Renal pelvis (tissue), 4 donors: Measurements from ENCODE around the gene STIP1. TPM values are rescaled to one million over a fixed set of nuclear protein-coding genes. Genes with fewer than 3 reads are reported as not detected.

Experiments used
- DNase-seq: peaks from one replicate; pipeline ENCODE4 v3.0.0-alpha.2; 2013
- polyA plus RNA-seq, 3 donors: library from polyadenylated mRNA; unstranded; fragments of 120-200 nt; gene quantifications; one replicate each; pipeline ENCODE4 v1.2.1, GENCODE V29; 2013; ENCODE audit not compliant: insufficient read length in 3 of 3

Gene STIP1
- polyA plus RNA-seq, 3 donors = 165 to 203 (median 189) TPM

DNA sequence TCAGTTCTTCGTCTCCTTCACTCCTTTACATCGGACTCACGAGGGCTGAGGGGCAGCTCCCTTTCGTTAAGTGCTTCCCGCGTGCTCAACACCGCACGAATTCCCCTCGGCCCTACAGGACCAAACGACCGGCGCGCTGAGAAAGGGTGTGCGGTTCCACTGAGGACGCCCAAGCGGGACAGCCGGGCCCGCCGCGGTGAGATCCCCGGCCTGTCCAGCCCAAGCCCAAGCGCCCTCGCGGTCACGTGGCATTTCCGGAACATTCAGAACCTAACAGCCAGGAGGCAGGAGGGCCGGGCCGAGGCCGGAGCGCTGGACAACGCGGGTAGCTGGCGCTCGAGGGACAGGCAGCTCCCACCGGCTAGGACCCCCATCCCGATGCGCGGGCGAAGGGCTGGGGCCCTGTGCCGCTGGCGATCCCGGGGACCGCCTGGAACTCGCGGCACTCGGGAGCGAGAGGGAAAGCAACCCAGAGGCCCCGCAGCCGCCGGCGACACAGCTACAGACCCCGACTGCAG, 737 bp upstream of the STIP1 start:
- no peak for DNase-seq

DNA sequence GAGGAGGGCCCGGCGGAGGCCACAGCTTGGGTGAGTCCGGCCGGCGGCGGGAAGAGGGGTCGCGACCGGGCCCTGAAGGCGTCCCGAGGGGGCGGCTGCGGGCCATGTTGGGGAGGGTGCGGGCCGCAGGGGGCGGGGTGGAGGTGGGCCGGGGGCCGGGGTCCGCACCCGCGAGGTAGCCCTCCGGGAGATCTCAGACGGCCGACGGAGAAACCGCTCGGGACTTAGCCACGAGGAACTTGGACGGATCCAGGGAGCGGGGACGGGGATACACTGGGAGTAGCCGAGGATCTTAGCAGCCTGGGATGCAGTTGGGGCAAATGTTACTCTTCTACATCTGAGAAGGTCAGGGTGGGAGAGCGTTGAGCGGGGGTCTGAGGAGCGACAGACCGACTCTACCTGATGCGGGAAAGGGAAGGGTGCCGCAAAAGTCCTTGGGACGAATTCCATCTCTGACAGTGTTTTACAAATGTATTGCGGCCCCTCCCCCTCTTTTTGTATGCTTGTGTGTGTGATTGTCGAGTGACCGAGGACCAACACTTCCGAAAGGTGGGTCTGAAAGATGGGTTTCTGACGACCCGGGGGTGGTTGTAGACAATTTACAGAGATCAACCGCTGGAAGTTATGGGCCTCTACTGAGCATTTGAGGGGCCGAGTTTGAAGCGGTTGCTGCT, 658 bp downstream of the STIP1 start:
- no peak for DNase-seq

DNA sequence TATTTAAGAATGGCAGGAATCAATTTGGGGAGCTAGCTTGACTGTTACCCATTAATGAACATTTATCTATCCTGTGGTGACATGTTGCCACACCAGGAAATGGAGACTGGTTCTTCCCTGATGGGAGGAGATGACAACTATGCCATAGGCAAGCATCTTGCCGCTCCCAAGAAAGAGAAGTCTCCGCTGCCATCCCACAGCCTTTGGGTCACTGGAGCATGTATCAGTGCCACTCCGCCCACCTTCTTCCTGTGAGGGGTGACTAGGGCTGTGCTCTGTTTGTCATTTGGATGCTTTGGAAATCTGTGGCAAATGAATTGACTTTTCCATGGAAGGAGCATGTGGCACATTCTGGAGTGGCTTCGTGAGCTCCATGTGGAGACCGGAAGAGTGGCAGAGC, 6.5 kb downstream of the STIP1 start:
- no peak for DNase-seq

DNA sequence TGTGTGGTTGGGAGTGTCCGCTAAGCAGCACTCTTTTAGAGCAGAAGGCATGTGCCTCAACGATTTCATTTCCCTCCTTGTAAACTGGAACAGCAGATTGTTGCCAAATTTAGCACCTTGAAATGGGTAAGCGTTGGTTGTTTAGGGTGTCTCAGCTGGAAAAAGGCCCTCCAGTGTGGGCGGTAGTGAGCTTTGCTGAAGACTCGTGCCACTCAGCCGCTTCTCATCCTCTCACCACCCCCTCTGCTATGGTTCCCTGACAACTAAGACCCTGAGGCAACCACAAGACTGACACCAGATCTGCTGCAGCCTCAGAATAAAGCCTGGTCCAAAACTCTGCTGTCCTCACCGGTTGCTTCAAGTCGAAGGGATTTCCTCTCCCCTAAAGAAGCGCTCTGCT, 10.7 kb downstream of the STIP1 start:
- DNase-seq = no peak

DNA sequence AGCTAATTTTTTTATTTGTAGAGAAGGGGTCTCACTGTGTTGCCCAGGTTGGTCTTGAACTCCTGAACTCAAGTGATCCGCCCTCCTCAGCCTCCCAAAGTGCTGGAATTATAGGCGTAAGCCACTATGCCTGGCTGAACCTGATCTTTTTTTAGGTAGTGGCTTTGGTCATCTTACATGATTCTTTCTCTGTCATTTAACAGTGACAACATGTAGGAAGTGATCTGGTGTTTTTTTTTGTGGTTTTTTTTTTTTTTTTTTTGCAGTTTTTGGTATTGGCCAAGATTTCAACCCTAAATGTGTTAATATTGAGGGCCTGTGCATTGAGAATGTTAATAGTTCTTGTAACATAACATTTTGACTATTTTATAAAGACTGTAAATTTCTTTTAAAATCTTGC, 12.5 kb downstream of the STIP1 start:
- DNase-seq = no peak

DNA sequence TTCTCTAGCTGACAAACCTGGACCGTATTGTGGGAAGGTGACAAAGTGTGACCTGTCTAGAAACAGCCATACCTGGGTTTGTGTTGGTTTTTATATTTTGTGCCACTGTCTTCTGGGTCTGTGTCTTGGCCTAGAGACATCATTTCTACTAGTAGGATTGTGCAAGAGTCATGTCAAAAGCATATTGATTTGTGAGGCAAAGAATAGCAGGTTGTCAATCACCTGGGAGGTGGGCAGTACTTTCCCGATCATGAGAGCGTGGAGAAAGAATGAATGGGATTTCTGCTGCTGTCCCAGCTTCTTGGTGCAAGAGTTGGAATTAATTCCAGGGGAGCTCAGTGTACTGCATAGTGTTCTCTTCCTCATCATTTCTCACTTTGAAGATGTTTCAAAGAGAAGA, 15.6 kb downstream of the STIP1 start:
- no peak for DNase-seq

DNA sequence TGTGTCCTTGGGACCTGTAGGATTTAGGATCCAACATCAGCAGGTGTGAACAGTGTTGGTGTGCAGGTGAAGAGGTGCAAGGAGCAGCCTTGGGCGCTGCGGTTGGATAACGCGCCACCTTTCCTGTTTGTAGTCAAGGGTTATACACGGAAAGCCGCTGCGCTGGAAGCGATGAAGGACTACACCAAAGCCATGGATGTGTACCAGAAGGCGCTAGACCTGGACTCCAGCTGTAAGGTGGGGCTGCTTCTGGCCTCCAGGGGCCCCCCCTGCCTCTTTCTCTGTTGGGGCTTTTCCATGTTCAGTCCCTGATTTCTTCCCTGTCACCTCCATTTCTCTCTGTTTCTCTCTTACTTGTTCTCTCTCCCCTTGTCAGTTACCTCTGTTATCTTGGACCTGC, 17.0 kb downstream of the STIP1 start:
- no peak for DNase-seq

DNA sequence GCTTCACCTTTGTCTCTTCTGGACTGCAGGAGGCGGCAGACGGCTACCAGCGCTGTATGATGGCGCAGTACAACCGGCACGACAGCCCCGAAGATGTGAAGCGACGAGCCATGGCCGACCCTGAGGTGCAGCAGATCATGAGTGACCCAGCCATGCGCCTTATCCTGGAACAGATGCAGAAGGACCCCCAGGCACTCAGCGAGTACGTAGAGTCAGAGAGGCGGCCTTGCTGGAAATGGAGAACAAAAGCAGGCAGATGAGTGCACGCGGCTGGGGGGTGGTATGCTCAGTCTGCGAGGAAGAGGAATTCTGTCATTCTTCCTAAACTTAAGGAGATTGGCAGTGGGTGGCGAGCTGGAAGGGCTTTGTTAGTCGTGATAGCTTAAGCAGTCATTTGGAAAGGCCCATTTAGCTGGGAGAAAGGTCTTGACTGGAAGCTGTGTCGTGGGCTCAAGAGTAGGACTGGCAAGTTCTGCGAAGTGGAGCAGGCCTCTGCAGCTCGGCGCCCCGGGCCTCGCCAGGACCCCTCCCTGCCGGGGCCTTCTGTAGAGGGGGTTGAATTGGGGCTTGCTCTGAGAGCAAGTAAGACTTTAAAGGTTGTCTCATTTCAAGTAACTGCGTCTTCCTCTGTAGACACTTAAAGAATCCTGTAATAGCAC, 17.6 kb downstream of the STIP1 start:
- DNase-seq = no peak

DNA sequence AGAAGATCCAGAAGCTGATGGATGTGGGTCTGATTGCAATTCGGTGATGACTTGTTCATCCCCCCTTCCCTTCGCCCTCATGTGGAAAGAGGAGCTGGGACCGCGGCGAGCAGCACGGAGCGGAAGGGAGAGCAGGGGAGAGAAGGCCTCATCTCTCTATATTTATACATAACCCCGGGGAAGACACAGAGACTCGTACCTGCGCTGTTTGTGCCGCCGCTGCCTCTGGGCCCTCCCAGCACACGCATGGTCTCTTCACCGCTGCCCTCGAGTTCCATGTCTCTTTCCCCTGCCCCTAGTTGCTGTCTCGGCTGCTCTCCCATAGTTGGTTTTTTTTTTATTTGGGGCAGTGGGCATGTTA, 18.1 kb downstream of the STIP1 start:
- no peak for DNase-seq

DNA sequence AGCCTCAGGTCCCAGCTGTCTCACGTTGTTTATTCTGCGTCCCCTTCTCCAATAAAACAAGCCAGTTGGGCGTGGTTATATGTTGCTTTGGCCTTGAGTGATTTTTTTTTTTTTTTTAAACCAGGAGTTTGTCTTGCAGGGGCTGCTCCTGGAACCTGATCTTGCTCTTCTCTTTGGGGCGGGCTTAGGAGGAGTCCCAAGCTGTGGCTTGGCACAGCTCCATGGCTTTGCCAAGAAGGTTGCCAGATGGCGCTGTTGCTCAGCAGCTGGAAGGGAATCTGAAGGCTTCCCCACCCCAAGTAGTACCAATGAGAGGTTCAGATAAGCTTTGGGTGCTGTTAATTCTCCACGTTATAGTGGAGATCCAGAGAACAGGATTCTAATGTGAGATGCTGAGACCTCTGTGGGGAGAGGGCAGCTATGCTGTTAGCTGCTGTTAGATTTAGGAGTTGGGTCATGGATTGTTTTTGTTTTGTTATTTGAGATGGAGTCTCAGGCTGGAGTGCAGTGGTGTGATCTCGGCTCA, 18.6 kb downstream of the STIP1 start:
- peak; percentile 90 for DNase-seq

DNA sequence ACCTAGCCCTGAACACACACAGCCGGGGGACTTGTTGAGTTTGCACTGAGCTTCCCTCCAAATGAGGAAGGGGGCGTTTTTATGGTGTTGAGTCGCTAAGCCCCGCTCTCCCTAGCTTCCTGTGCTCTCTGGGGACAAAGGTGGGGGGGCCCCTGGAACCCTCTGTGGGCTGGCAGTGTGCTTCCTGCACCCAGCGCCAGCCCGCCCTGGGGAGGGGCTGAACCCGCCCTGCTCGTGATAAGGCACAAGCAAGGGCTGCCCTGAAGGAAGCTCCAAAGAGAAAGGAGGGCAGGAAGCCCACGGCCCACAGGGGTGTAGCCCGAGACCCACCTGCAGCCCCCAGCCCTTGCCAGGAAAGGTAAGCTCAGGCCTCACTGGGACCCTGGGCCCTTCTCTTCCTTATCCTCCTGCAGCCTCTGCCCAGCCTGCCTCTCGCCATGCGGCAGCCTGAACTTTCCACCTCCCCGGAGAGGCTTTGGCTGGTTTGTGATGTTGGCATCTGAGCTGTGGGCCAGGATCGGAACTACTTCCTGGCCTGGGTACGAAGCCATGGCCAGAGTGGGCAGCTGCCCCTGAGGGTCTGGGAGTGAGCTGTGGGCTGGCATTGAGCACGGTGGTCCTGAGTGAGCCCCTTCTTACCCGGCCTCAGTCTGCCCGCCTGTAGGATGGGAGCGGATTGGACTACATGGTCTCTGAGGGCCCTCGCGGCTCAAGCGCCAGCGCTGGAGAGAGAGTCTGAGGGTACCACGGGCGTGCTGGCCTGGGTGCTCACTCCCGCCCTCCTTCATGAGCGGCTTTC, 20.7 kb downstream of the STIP1 start, which contains the start of gene FERMT3:
Gene FERMT3, plus strand, starts transcription at position 265 of the 799 bp plus-strand sequence. CDS start 644 bp downstream, outside the sequence.
- DNase-seq = no peak

DNA sequence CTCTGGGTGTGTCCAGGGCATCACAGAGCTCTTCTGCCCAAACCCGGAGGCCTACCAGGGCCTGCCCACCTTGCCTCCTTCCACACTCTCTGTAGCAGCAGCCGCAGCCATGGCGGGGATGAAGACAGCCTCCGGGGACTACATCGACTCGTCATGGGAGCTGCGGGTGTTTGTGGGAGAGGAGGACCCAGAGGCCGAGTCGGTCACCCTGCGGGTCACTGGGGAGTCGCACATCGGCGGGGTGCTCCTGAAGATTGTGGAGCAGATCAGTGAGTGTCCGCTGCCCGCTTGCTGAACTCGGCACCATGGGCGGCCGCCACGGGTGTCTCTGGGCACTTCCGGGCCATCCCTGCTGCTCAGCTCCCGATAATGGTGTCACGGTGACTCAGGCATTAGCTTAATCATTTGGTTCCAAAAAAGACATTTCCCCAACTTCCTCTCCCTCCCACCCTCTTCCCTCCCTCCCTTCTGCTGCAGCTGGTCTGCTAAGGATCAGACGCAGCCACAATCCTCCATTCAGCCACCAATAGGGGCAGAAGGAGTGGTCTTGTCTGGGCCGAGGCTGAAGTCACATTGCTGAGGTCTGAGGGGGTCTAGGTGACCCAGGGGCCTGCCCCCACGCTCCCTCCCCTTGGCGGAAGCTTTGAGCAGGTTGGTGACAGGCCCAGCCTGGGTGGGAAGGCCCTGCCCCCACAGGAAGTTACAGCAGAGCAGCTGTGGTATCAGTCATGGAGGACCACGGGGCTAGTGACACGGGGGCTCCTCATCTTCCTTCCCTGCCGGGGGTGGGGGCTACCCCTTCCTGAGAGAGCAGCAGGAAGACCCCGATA, 21.5 kb downstream of the STIP1 start:
- DNase-seq = peak; percentile 40

DNA sequence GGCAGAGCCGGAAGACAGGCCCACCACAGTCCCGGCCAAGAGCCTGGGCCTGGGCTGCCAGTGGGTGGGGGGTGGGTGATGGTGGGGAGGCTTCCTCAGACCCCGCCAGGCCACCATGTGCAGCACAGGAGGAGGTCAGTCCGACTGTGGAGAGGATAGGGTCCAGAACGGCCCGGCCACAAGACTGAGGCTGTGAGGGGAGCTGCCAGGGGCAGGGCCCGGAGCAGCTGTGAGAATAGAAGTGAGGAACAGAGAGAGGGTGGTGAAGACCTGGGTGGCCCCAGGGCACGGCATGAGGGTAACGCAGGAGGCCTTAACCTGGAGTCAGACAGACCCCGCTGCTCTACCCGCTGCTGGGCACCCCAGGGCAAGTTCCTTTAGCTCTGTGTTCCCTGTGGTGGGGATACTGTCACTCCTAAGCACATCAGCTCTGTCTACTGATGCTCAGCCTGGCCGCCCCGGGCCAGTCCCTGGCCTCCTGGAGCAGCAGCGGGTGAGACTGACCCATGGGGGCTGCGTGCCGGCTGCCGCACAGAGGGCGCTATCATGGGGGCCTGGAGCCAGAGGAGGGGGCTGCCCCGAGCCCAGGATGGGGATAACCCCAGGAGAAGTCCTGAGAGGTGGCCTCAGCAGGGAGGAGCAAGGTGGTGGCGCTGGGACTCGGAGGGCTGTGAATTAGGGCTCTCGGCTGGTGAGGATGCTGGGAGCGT, 22.3 kb downstream of the STIP1 start:
- no peak for DNase-seq

DNA sequence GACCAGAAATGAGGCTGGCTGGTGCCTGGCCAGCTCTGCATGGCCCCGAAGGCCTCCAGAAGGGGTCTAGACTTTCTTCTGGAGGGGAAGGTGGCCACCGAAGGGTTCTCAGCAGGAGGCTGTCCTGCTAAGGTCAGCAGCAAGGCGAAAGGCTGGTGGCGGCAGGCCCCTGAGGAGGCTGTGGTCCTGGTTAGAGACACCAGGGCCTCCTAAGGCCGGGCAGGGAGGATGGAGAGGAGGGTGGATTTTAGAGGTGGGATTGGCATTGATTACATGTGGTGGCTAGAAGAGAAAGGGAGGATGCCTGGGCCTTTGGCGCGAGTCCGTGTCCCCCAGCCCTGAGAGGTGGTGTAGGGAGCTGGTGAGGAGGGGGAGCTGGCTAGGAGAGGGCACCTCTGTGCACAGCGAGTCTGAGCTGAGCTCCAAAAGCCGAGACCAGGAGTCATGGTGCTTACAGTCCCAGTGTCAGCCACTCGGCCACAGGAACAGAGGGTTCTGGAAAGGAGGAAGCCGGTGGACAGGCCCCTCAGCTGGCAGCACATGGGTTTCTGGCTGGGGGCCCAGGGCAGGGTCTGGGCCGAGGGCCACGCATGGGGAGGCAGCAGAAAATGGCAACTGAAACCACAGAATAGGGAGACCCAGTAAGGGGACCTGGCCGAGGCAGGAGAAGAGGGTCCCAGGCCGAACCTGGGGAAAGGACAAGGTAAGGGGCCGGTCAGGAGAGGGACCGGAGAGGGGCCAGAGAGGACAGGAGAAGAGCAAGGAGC, 23.0 kb downstream of the STIP1 start:
- no peak for DNase-seq

DNA sequence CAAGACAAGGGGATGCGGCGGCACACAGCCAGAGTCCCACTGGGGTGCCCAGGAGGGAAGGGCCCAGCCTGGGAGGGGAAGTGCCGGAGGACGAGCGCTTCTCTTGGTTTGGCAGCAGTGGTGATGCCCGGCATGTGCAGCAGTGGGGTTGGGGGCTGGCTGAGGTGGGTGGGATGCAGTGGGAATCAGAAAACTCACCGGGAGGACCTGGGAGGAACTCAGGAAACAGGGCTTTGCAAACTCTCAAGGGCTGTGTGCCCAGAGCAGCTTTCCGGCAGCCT, 23.5 kb downstream of the STIP1 start:
- no peak for DNase-seq

DNA sequence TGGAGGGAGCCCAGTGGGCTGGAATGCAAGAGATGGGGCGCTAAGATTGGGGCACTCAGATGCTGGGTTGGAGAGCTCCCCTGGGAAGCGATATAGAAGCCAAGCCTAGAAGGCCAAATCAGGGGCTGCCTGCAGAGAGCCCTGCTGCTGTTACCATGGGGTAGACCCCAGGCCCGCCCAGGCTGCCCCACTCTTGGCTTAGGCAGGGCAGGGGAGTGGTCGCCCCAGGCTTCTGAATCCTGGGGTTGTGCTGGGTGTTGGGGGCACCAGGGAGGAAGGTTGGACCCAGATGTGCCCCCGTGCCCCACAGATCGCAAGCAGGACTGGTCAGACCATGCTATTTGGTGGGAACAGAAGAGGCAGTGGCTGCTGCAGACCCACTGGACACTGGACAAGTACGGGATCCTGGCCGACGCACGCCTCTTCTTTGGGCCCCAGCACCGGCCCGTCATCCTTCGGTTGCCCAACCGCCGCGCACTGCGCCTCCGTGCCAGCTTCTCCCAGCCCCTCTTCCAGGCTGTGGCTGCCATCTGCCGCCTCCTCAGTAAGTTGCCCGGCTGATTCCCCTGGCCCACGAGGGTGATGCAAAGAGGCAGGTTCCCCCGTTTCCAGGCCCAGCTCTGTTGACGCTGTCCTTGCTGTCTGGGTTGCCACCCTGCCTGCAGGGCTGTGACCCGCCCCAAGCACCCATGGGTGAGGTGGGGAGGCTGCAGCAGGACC, 24.5 kb downstream of the STIP1 start:
- DNase-seq = no peak

DNA sequence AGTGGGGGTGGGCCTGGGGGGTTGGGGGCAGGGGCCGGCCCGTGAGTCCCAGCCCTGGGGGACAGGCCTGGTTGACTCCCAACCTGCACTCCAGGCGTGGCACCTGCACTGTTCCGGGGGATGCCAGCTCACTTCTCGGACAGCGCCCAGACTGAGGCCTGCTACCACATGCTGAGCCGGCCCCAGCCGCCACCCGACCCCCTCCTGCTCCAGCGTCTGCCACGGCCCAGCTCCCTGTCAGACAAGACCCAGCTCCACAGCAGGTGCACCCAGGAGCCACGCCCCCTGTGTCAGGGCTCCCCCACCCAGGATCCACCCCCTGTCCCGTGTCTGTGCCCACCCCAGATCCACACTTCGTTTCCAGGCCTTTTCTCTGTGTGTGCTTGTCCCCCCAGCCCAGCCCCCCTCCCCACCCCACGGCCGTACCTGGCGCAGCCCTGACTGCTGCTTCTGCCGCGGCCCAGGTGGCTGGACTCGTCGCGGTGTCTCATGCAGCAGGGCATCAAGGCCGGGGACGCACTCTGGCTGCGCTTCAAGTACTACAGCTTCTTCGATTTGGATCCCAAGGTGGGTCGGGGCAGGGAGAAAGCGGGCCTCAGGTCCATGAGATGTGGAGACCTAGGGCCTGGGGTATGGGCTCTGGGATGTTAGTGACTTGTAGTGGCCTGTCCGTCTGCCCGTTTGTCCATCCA, 25.4 kb downstream of the STIP1 start:
- DNase-seq = no peak

DNA sequence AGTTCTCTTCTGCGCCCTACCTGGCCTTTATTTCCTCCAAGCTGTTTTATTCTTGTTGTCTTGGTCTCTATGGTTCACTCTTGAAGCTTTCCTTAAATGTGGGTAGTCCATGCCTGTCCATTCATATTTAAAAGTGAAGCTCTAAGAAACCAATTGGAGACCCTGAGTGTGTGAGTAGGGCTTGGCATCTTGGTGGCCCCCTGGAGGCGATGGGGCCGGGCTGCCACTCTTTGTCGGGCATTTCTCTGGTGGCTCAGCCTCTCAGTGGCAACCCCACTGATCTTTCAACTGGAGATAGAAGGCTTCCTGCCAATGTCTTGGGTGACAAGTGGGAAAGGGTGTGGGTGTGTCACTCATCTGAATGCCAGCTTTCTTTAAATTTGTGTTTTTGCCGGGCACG, 30.9 kb downstream of the STIP1 start:
- no peak for DNase-seq
